HCT116 (cell line): ENCODE results near the gene C1QTNF3.

Experiments
- EGR1 ChIP-seq: IDR thresholded peaks from 2 replicates; pipeline ENCODE4 v1.6.1; 2012; ENCODE audit warnings: low read depth
- EZH2 ChIP-seq: fragments of 200-600 bp; sonication (generic); IDR thresholded peaks from 2 replicates; pipeline ENCODE4 v1.6.1; 2017; ENCODE audit warnings: antibody characterized with exemption, mixed run types
- JUND ChIP-seq: IDR thresholded peaks from 2 replicates; pipeline ENCODE4 v1.6.1; 2012
- MAX ChIP-seq: IDR thresholded peaks from 2 replicates; pipeline ENCODE4 v1.6.1; 2012
- POLR2A ChIP-seq: IDR thresholded peaks from 2 replicates; pipeline ENCODE4 v1.7.0; 2011; ENCODE audit warnings: borderline replicate concordance; ENCODE audit not compliant: insufficient read depth, insufficient read length; ENCODE audit errors: extremely low read depth
- SP1 ChIP-seq: IDR thresholded peaks from 2 replicates; pipeline ENCODE4 v1.6.1; 2012; ENCODE audit warnings: low read depth
- YY1 ChIP-seq: IDR thresholded peaks from 2 replicates; pipeline ENCODE4 v1.6.1; 2011; ENCODE audit warnings: low read length, low read depth, moderate library complexity, mild to moderate bottlenecking; ENCODE audit not compliant: insufficient replicate concordance; ENCODE audit errors: extremely low read depth
- TF ChIP-seq, protein P1 (sequence below), 3 experiments: fragments of 200-600 bp in 1 of 3; sonication (generic) in 1 of 3; IDR thresholded peaks in 2 of 3; conservative IDR thresholded peaks in 1 of 3; 2 replicates each; pipeline ENCODE4 v1.5.1; 2012 to 2017; ENCODE audit warnings: low read depth in 2 of 3, low read length in 2 of 3, antibody characterized with exemption in 1 of 3, borderline replicate concordance in 1 of 3, control low read depth in 1 of 3, mild to moderate bottlenecking in 1 of 3, mixed read lengths in 1 of 3, mixed run types in 1 of 3, moderate library complexity in 1 of 3; ENCODE audit not compliant: insufficient read depth in 1 of 3

DNA sequence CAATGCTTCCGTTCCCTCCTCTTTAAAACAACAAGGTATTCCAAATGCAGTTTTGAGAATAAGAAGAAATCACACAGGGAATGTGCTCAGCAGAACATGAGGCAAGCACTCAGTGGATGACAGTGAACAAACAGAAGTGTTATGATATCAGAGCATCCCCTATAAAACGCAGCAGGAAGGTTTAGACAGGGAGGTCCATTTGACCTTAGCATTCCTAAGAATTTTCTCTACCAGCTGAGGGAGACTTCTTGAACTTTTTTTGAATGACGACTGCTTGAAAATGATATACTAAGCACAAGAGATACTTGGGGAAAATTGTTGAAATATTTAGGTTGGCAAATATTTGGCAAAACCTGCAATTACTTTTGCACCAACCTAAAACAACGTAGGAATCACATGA, 39.1 kb downstream of the C1QTNF3 start:
- TF ChIP-seq, protein P1, sequence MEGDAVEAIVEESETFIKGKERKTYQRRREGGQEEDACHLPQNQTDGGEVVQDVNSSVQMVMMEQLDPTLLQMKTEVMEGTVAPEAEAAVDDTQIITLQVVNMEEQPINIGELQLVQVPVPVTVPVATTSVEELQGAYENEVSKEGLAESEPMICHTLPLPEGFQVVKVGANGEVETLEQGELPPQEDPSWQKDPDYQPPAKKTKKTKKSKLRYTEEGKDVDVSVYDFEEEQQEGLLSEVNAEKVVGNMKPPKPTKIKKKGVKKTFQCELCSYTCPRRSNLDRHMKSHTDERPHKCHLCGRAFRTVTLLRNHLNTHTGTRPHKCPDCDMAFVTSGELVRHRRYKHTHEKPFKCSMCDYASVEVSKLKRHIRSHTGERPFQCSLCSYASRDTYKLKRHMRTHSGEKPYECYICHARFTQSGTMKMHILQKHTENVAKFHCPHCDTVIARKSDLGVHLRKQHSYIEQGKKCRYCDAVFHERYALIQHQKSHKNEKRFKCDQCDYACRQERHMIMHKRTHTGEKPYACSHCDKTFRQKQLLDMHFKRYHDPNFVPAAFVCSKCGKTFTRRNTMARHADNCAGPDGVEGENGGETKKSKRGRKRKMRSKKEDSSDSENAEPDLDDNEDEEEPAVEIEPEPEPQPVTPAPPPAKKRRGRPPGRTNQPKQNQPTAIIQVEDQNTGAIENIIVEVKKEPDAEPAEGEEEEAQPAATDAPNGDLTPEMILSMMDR (IDR thresholded peaks at IDR 0.05 in 2 of 3, conservative IDR thresholded peaks at IDR 0.05 in 1 of 3; ENCODE audit: borderline replicate concordance in 1 of 3, insufficient read depth in 1 of 3, low read depth in 2 of 3, low read length in 2 of 3) = no peak
- TF ChIP-seq EGR1 = no peak
- TF ChIP-seq SP1 = no peak
- TF ChIP-seq YY1 = no peak
- TF ChIP-seq POLR2A = no peak
- no peak for TF ChIP-seq EZH2
- no peak for TF ChIP-seq MAX
- no peak for TF ChIP-seq JUND
